HG03108 (cell line): ENCODE data around the gene PDE3B.
"Not testable (repeated sequence)": the region's sequence is repeated elsewhere in the genome, so short reads cannot be mapped to it uniquely, and the experiment has no call there.

Experiments
- ATAC-seq: cut with Tn5 transposase; IDR thresholded peaks from one replicate; pipeline ENCODE4 v1.9.1; 2021; ENCODE audit warnings: moderate library complexity; ENCODE audit not compliant: unreplicated experiment

PDE3B gene

DNA sequence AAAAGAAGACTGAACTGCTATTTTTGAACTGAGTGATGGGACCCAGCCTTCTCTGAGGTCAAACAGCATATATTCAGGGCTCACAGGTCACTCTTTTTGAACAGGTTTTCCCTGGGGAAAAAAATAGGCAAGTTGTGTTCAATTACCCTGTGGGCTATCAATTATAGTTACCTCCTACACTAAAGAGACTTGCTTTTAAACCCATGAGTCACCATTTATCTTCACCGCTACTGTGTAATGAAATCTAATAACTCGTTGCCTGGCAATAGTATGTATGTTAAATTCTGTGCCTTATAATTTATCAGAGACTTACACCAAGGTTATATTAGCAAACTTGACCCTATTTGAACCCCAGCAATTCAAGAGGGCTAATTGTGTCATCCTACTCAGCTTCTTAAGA lies 149.9 kb downstream of the PDE3B start:
- no peak for ATAC-seq

DNA sequence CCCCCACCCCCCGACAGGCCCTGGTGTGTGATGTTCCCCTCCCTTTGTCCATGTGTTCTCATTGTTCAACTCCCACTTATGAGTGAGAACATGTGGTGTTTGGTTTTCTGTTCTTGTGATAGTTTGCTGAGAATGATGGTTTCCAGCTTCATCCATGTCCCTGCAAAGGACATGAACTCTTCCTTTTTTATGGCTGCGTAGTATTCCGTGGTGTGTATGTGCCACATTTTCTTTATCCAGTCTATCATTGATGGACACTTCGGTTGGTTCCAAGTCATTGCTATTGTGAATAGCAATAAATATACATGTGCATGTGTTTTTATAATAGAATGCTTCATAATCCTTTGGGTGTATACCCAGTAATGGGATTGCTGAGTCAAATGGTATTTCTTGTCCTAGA lies 152.4 kb downstream of the PDE3B start:
- not testable (repeated sequence) for ATAC-seq

DNA sequence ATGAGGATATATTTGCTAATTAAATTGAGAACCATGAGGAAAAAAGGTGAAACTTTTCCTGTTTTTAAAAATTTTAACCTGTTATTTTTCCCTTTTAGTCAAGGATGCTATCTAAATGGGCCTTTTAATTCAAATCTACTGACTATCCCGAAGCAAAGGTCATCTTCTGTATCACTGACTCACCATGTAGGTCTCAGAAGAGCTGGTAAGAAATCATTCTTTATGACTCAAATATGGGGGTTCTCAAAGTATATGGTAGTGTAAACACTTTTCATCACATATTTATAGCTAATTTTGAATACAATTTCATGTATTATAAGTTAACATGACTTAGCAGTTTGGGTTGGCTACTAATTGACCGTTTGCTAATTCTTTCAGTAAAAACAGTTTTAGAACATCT lies 160.2 kb downstream of the PDE3B start:
- ATAC-seq, result no peak

DNA sequence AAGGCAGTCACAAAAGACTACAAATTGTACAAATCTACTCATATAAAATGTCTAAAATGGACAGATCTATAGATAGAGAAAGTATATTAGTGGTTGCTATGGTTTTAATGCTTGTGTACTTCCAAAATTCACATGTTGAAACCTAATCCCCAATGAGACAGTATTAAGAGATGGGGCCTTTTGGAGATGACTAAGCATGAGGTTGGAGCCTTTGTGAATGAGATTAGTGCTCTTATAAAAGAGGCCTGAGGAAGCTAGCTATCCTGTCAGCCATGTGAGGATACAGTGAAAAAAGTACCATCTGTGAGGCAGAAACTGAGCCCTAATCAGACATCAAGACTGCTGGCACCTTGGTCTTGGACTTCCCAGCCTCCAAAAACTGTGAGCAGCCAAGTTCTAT lies 165.9 kb downstream of the PDE3B start:
- ATAC-seq, result no peak

DNA sequence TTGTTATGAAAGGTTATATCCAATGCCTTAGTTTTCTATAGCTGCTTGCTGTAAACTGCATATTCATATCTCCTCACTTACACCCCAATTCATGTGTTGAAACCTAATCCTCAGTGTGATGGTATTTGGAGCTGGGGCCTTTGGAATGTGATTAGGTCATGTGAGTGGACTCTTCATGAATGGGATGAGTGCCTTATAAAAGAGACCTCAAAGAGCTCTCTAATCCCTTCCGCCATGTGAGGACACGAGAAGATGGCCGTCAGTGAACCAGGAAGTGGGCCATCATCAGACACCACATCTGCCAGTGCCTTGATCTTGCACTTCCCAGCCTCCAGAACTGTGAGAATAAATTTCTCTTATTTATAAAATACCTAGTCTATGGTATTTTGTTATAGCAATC lies 169.2 kb downstream of the PDE3B start:
- ATAC-seq, result no peak

DNA sequence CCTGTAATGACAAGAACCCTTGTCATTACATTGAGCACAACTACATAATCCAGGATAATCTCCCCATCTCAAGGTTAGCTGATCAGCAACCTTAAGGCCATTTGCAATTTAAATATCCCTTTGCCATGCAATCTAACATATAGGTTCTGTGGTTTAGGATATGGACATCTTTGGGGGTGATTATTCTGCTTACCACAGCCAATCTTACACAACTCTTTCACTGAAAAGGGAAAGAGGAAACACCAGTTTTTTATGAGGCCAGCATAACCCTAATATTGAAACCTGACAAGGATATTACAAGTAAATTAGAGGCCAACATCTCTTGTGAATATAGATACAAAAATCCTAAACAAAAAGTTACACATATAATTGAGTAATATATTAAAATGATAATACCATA lies 169.9 kb downstream of the PDE3B start:
- ATAC-seq, result no peak

DNA sequence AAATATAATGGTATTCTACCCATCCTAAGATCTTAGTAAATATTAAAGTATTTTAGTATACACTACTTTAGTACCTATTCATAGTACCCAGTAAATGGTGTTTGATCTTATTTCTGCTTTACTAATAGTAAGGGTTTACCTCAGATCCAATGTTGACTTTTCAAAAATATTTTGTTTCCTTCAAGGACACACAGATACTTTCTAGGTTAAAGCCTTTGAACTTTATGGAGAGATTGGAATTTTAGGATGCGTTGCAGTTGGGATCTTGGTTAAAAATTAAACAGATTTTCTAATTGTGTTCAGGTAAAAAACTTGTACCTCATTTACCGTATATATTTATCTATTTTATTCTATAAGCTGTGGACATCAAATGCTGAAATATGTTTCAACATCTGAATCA lies 175.2 kb downstream of the PDE3B start:
- ATAC-seq, result no peak

DNA sequence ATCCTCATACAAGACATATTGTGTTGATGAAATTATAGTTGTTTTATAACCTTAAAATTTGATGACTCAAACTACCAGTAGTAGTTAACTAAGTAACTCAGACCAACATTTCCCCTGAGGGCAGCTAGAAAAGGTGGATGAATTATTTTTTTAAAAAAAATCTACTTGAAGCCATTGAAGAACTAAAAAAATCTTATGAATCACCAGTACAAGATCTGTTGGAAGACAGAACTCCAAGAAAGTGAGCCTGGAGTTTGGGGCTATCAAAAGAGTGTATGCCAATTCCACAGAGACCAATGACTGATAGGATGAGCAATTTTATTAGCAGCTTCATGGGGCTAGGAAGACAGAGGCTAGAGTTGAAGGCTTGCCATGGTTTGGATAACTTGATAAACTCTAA lies 176.0 kb downstream of the PDE3B start:
- no peak for ATAC-seq

DNA sequence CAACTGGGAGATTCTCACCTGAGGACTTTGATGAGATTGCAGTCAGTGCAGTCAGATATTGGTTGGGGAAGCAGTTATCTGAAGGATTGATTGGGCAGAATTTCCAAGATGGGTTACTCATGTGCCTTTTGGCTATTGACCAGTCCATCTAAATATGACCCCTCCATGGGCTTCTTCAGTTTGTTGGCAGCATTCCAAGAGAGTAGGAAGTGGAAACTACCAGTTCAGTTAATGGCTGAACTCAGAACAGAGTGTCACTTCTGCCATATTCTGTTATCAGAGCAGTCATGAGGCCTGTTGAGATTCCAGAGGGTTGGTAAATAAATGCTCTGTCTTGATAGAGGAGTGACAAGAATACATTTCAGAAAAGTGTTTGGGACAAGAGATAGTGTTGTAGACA lies 177.4 kb downstream of the PDE3B start:
- ATAC-seq, result no peak

DNA sequence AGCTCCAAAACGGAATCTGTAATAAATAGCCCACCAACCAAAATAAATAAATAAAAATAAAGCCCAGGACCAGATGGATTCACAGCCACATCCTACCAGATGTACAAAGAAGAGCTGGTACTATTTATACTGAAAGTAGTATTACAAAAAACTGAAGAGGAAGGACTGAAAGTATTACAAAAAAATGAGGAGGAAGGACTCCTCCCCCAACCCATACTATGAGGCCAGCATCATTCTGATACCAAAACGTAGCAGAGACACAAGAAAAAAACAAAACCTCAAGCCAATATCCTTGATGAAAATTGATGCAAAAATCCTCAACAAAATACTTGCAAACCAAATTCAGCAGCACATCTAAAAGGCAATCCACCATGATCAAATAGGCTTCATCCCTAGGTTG lies 183.0 kb downstream of the PDE3B start:
- no peak for ATAC-seq

DNA sequence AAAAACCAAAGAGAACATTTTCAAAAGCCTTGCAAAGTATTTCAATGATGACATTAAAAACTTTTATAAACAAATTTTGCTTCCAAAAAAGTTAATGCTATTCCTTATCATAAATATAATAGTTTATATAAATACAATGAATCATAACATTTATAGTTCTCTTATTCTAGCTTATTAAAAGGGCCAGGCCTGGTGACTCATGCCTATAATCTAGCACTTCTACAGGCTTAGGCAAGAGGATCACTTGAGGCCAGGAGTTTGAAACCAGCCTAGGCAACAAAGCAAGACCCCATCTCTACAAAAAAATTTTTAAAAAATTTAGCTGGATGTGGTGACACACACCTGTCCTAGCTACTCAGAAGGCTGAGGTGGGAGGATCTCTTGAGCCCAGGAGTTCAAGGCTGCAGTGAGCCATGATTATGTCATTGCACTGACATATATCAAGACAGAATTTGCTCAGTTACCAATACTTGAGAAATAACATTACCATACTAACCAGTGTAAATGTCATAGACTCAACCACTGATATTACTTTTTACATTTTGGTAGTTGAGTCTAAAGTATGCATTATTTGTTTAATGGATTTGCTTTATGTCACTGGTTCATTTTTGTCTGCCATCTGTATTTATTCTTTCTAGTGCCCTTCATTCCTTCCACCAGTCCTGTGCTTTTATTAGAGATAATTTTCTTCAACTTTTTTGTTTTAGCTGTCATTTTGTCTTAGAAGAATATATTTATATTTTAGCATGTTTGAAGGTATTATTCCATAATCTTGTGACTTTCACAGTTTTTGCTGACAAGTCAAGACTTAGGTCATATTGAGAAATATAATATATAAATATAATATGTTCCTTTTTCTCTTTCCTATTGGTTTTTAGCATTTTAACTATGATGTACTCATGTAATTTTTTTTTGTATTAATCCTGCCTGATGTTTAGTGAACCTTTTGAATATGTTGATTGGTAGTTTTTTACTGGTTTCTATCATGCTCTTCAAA lies 192.2 kb downstream of the PDE3B start:
- no peak for ATAC-seq

DNA sequence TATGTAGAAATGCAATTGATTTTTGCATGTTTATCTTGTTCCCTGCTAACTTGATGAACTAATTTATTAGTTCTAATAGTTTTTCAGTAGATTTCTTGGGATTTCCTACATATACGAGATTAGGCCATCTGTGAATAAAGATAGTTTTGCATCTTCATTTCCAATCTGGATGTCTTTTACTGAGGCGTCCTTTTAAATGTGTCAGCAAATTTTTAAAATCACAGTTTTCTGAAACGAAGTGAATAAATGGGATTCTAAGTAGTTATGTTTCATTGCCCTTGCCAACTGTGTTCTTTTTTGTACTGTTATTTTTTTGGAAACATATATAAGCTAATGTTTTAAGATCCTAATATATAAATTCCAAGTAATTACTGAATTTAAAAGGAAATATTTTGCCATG lies 198.4 kb downstream of the PDE3B start:
- no peak for ATAC-seq

DNA sequence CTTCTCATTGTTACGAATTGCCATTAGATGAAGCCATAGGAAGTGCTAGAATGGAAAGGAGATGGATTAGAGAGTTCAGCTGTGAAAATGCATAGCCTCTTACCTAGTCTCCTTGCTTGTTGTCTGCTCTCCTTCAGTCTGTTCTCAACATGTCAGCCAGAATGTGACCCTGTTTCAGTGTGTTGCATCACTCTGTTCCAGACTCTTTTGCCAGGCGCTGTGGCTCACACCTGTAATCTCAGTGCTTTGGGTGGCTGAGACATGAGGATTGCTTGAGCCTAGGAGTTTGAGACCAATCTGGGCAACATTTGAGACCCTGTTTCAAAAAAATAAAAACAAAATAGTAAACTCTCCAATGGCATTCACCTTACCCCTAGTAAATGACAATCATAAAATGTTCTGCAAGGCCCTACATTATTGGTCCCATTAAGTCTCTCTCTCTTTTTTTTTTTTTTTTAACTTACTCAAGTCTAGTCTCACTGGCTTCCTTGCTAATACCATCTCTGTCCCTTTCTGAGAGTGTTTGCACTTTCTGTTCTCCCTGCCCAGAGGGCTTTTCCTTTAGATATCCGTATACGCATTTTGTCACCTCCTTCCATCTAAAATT lies 209.1 kb downstream of the PDE3B start:
- ATAC-seq, result no peak

DNA sequence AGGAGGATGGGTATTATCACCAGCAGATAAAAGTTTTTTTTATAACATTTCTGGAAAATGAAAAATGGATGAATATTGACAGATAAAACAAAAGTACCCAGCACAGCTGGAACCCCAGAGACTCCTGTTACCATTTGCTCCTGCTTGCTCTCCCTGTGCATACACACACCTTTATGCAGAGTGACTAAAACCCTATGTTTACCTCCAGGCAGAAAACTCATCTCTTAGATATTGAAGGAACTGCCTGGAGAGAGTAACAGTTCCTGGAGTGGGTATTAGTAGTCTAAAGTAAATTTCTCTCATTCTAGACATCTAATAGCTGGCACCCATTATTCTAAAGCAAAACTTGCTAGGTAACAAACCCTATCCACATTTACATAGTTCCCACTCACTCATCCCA lies 210.5 kb downstream of the PDE3B start:
- ATAC-seq, result no peak

DNA sequence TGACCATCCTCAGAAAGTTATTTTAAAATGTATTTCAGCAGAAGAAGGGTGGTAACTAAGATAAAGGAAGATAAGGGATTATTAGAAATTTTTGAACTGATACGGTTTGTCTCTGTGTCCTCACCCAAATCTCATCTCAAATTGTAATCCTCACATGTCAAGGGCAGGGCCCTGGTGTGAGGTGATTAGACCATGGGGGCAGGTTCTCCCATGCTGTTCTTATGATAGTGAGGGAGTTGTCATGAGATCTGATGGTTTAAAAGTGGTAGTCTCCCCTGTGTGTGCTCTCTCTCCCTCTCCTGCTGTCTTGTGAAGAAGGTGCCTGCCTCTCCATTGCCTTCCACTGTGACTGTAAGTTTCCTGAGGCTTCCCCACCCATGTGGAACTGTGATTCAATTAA lies 212.3 kb downstream of the PDE3B start:
- no peak for ATAC-seq

DNA sequence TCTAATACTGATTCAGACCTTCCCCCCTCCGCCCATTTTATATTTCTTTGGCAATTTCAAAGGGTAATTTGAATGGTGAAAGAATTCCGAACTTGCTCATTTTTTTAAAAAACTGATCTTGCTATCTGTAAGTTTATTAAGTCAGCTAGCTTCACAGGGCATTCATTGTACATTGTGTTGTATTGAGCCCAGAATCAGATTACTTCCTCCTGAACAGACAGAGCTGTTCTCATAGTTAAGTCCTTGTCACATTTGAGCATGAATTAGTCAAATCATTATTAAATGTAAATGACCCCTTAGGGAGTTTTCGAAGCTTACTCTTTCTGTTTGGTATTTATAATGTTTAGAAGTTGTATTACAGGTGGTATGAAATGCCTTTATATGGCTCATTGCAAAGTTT lies 214.0 kb downstream of the PDE3B start:
- ATAC-seq, result no peak

DNA sequence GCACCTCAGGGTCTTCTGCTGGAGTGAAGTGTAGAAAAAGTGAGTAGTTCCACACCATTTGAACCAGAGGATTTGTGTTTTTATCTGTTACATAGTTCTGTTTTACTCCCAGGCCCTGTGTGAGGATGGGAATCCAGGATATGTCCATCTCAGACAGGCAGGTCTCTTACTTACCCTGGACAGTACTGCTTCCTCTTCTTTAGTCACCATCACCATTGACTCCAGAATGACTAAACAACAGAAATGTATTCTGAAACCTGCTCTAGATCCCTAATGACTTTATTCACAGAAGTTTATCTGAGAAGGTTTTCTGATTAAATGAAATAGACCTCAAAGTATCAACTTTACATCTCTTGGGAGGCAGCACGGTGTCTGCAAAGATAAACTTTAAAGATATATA lies 214.8 kb downstream of the PDE3B start:
- ATAC-seq, result no peak

DNA sequence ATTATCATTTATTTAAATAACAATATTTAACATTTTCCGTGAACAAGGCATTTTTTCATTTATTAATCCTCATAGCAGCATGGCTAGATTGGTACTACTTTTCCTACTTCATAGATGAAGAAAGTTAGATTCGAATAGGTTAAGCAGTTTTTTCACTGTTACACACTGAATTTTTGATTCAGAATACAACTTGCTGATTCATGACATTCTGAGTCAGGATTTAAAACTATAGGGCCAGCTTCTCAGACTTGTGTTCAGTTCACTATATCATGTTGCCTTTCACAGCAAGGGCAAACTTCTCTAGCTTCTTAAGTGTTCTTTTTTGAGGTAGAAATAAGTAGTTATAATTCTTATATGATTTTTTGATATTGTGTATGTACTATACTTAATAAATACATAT lies 216.9 kb downstream of the PDE3B start:
- no peak for ATAC-seq

DNA sequence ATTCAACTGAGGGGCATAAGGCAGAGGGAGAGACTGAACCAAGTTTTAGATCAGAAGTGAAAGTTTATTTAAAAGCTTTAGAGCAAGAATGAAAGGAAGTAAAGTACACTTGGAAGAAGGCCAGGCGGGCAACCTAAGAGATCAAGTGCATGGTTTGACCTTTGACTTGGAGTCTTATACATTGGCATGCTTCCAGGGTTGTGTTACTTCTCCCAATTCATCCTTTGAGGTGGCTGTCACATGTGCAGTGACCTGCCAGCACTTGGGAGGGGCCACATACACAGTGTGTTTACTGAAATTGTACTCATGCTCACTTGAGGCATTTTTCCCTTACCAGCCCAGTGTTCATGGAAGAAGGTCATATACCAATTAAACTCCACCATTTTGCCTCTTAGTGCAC lies 218.1 kb downstream of the PDE3B start:
- ATAC-seq, result no peak

DNA sequence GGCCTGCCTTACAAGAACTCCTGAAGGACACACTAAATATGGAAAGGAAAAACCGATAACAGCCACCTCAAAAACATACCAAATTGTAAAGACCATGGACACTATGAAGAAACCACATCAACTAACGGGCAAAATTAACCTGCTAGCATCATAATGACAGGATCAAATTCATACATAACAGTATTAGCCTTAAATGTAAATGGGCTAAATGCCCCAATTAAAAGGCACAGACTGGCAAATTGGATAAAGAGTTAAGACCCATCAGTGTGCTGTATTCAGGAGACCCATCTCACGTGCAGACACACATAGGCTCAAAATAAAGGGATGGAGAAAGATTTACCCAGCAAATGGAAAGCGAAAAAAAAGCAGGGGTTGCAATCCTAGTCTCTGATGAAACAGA lies 220.2 kb downstream of the PDE3B start:
- ATAC-seq, result not testable (repeated sequence)

DNA sequence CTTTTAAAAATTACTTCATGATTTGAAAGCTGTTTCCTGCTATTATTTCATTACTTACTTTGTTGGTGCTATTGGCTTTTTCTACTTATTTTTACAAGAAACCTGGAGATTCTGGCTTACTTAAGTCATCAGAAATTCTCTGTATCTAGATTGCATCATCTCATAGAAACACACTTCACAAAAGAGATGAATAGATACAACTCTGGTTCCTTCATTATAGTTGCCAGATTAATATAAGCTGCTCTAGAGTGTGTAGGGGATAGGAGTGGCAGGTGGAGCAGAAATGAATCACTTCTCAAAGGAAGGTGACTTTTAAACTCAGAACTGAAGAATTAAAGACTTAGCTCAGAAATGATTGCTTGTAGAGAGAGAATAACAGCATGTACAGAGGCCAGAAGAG lies 228.4 kb downstream of the PDE3B start:
- ATAC-seq, result no peak

DNA sequence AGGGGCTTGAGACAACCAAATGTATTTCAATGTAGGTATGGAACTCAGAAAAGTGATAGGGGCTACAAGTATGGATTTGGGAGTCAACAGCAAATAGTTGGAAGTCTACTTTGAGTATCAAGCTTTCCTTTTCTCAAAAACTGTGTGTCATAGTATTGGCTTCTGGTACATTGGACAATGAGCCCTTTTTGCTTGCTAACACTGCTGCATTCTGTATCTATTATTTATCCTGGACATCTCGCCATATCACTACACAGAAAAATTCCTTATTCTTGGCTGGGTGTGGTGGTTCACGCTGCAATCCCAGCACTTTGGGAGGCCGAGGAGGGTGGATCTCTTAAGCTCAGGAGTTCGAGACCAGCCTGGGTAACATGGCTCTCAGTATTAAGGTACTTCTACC lies 230.0 kb downstream of the PDE3B start:
- no peak for ATAC-seq

DNA sequence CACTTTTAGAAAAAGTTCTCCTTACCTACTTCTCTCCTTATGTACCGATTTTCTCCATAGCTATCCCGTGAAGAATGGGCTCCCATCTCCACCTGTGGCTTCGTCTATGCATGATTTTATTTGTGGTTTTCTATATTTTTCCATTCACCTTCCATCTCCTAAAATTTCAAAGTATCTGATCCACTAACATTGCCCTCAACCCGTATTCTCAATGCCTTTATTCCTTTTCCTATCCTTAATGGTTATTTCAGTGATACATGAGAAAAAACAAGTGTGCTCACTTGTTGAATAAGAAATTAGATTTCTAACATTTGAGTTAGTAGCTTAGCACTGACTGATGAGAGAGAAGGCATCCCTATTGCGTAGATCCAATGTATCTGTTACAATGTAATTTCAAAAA lies 231.6 kb downstream of the PDE3B start:
- no peak for ATAC-seq
